SU-DHL-6 (cell line): Measurements from ENCODE around the gene GUCY1A2.

Source experiments
- H2AFZ ChIP-seq: fragments of 200-600 bp; sonication (generic); 2 replicates; pipeline ENCODE4 v1.6.1; 2014; ENCODE audit warnings: low read depth, mild to moderate bottlenecking, moderate library complexity, mixed read lengths, antibody characterized with exemption, low read length; ENCODE audit not compliant: severe bottlenecking
- H3F3A ChIP-seq: fragments of 200-600 bp; shearing (Covaris generic); 2 replicates; pipeline ENCODE4 v1.6.0; 2016; ENCODE audit warnings: antibody characterized with exemption, mild to moderate bottlenecking; ENCODE audit not compliant: insufficient read depth
- H3K27ac ChIP-seq: fragments of 200-600 bp; sonication (generic); 2 replicates; pipeline ENCODE4 v1.5.1; 2016; ENCODE audit warnings: low read depth, mild to moderate bottlenecking, low read length, moderate library complexity, mixed read lengths
- H3K27me3 ChIP-seq: fragments of 200-600 bp; sonication (generic), shearing (Covaris generic); 2 replicates; pipeline ENCODE4 v1.6.0; 2014; ENCODE audit warnings: mild to moderate bottlenecking, low read length
- H3K36me3 ChIP-seq: fragments of 200-600 bp; sonication (generic); 2 replicates; pipeline ENCODE4 v1.6.1; 2014; ENCODE audit warnings: mild to moderate bottlenecking, low read length, mixed read lengths
- H3K4me2 ChIP-seq: fragments of 300-600, 200-600 bp; shearing (Covaris generic), sonication (generic); 2 replicates; pipeline ENCODE4 v1.6.0; 2014; ENCODE audit warnings: low read length, low read depth, mild to moderate bottlenecking; ENCODE audit not compliant: poor library complexity, severe bottlenecking
- H3K4me3 ChIP-seq: fragments of 200-600 bp; sonication (generic); 2 replicates; pipeline ENCODE4 v1.5.1; 2014; ENCODE audit warnings: antibody characterized with exemption, low read length, mild to moderate bottlenecking, mixed read lengths; ENCODE audit not compliant: insufficient read depth, poor library complexity, severe bottlenecking
- H3K79me2 ChIP-seq: fragments of 200-600 bp; sonication (generic); 2 replicates; pipeline ENCODE4 v1.6.1; 2014; ENCODE audit warnings: mild to moderate bottlenecking, low read length, moderate library complexity; ENCODE audit not compliant: insufficient read depth
- H3K9ac ChIP-seq: fragments of 200-600 bp; sonication (generic); 2 replicates; pipeline ENCODE4 v1.7.0; 2014; ENCODE audit warnings: mild to moderate bottlenecking, low read length
- H3K9me2 ChIP-seq: fragments of 200-600 bp; sonication (generic); replicated peaks from 2 replicates; pipeline ENCODE4 v1.6.1; 2014; ENCODE audit warnings: low read length; ENCODE audit not compliant: insufficient read depth
- H3K9me3 ChIP-seq: fragments of 200-600 bp; sonication (generic); 2 replicates; pipeline ENCODE4 v1.6.1; 2014; ENCODE audit warnings: low read length, mixed read lengths; ENCODE audit not compliant: insufficient read depth
- H4K20me1 ChIP-seq: fragments of 200-600 bp; sonication (generic); 2 replicates; pipeline ENCODE4 v1.6.1; 2014; ENCODE audit warnings: low read depth, mild to moderate bottlenecking, antibody characterized with exemption, low read length, moderate library complexity, mixed read lengths
- CTCF ChIP-seq: fragments of 200-600 bp; sonication (generic); IDR thresholded peaks from one replicate; pipeline ENCODE4 v1.5.1; 2017; ENCODE audit warnings: antibody characterized with exemption, mild to moderate bottlenecking, low read length, moderate library complexity; ENCODE audit not compliant: insufficient read depth, poor library complexity, severe bottlenecking
- EZH2phosphoT487 ChIP-seq: fragments of 200-600 bp; sonication (generic), shearing (Covaris generic); conservative IDR thresholded peaks from 2 replicates; pipeline ENCODE4 v1.6.1; 2018; ENCODE audit warnings: mild to moderate bottlenecking, antibody characterized with exemption, low read length, moderate library complexity, mixed read lengths

The GUCY1A2 gene

GRCh38 chr11:106998916-106999188 is 19.4 kb downstream of the GUCY1A2 start:
- H3K4me3 ChIP-seq: no peak overlapping the region
- no peaks in the 10 kb centered on the region for H3K9me3 ChIP-seq
- no peak overlapping the region for H3K9ac ChIP-seq
- TF ChIP-seq EZH2phosphoT487 (no peak), CTCF (no peak)
- no peak overlapping the region for H3K27ac ChIP-seq
- H3K27me3 ChIP-seq: no peaks in the 10 kb centered on the region
- H2AFZ ChIP-seq: no peak overlapping the region
- no peaks in the 10 kb centered on the region for H3K79me2 ChIP-seq
- H4K20me1 ChIP-seq: no peaks in the 10 kb centered on the region
- no peaks in the 10 kb centered on the region for H3F3A ChIP-seq
- no peaks in the 10 kb centered on the region for H3K36me3 ChIP-seq
- H3K9me2 ChIP-seq: no peaks in the 10 kb centered on the region
- H3K4me2 ChIP-seq: no peak overlapping the region

GRCh38 chr11:106998116-106998915 is 20.0 kb downstream of the GUCY1A2 start:
- no peak overlapping the region for H3K9ac ChIP-seq
- no peaks in the 10 kb centered on the region for H3K27me3 ChIP-seq
- no peak overlapping the region for H2AFZ ChIP-seq
- H4K20me1 ChIP-seq: no peaks in the 10 kb centered on the region
- H3K4me2 ChIP-seq: no peak overlapping the region
- H3K79me2 ChIP-seq: no peaks in the 10 kb centered on the region
- no peak for TF ChIP-seq EZH2phosphoT487
- no peak for TF ChIP-seq CTCF
- H3K4me3 ChIP-seq: no peak overlapping the region
- no peaks in the 10 kb centered on the region for H3K9me3 ChIP-seq
- no peaks in the 10 kb centered on the region for H3F3A ChIP-seq
- H3K36me3 ChIP-seq: no peaks in the 10 kb centered on the region
- H3K9me2 ChIP-seq: no peaks in the 10 kb centered on the region
- H3K27ac ChIP-seq: no peak overlapping the region

GRCh38 chr11:106997227-106997626 is 21.0 kb downstream of the GUCY1A2 start:
- Histone ChIP-seq H3K4me2 (no peak overlapping the region), H2AFZ (no peak overlapping the region), H3K27me3 (no peaks in the 10 kb centered on the region), H3K4me3 (no peak overlapping the region), H3K9ac (no peak overlapping the region), H3K27ac (no peak overlapping the region), H4K20me1 (no peaks in the 10 kb centered on the region), H3K9me3 (no peaks in the 10 kb centered on the region), H3K9me2 (no peaks in the 10 kb centered on the region), H3K79me2 (no peaks in the 10 kb centered on the region), H3F3A (no peaks in the 10 kb centered on the region), H3K36me3 (no peaks in the 10 kb centered on the region)
- no peak for TF ChIP-seq CTCF
- TF ChIP-seq EZH2phosphoT487: no peak
